GM21717 (cell line): ENCODE measurements around the gene MOK.

Experiments
- ATAC-seq: cut with Tn5 transposase; IDR thresholded peaks from one replicate; pipeline ENCODE4 v1.9.1; 2021; ENCODE audit warnings: mild to moderate bottlenecking, moderate library complexity; ENCODE audit not compliant: unreplicated experiment

The MOK gene

GRCh38 chr14:102285106-102285505 is 19.9 kb downstream of the MOK start:
- ATAC-seq, result no peak

- ATAC-seq, result no peak
Measured at GRCh38 chr14:102283631-102284129, 21.3 kb downstream of the MOK start.

- ATAC-seq, result no peak
Measured at GRCh38 chr14:102282751-102283465, 22.1 kb downstream of the MOK start.

GRCh38 chr14:102280376-102280962 is 24.5 kb downstream of the MOK start:
- ATAC-seq, result no peak

- ATAC-seq, result no peak
Measured at GRCh38 chr14:102279688-102280348, 25.1 kb downstream of the MOK start.

- no peak for ATAC-seq
Measured at GRCh38 chr14:102279282-102279681, 25.7 kb downstream of the MOK start.

- ATAC-seq, result no peak
Measured at GRCh38 chr14:102278631-102278935, 26.4 kb downstream of the MOK start.

GRCh38 chr14:102277874-102278630 is 26.9 kb downstream of the MOK start:
- no peak for ATAC-seq

- no peak for ATAC-seq
Measured at GRCh38 chr14:102275866-102276265, 29.1 kb downstream of the MOK start.

GRCh38 chr14:102272392-102272791 is 32.6 kb downstream of the MOK start:
- ATAC-seq, result no peak

GRCh38 chr14:102264775-102265174 is 40.2 kb downstream of the MOK start:
- no peak for ATAC-seq

- no peak for ATAC-seq
Measured at GRCh38 chr14:102264355-102264754, 40.6 kb downstream of the MOK start.

- ATAC-seq, result no peak
Measured at GRCh38 chr14:102262929-102263462, 42.0 kb downstream of the MOK start.

GRCh38 chr14:102258136-102258535 is 46.8 kb downstream of the MOK start:
- no peak for ATAC-seq

- no peak for ATAC-seq
Measured at GRCh38 chr14:102256716-102257115, 48.2 kb downstream of the MOK start.

GRCh38 chr14:102255401-102256190 is 49.4 kb downstream of the MOK start:
- ATAC-seq, result no peak

- no peak for ATAC-seq
Measured at GRCh38 chr14:102252834-102253801, 51.8 kb downstream of the MOK start.

GRCh38 chr14:102251161-102251560 is 53.8 kb downstream of the MOK start:
- ATAC-seq, result no peak

- ATAC-seq, result no peak
Measured at GRCh38 chr14:102250636-102251035, 54.3 kb downstream of the MOK start.
